Stimulated activated CD4-positive, alpha-beta T cell treated with anti-CD3 and anti-CD28 coated beads, TNF-alpha, amount 100 ng/mL, for 48 hours (primary cell): ENCODE data around the gene LNPEP.
"Not testable (repeated sequence)": the region's sequence is repeated elsewhere in the genome, so short reads cannot be mapped to it uniquely, and the experiment has no call there.

Experiments used
- DNase-seq, 3 donors: peaks; one replicate each; pipeline ENCODE4 v3.0.0-alpha.2; 2020; ENCODE audit warnings: low read depth in 3 of 3

LNPEP gene

GRCh38 chr5:96930058-96930457, 5.8 kb upstream of the LNPEP start:
- DNase-seq: no peak

- no peak for DNase-seq
Measured at GRCh38 chr5:96930589-96930988, 5.3 kb upstream of the LNPEP start.

- DNase-seq: not testable (repeated sequence)
Measured at GRCh38 chr5:96931037-96931436, 4.8 kb upstream of the LNPEP start.

- DNase-seq: no peak
Measured at GRCh38 chr5:96931605-96932004, 4.3 kb upstream of the LNPEP start.

- DNase-seq: no peak
Measured at GRCh38 chr5:96932026-96932425, 3.9 kb upstream of the LNPEP start.

- no peak for DNase-seq
Measured at GRCh38 chr5:96933764-96934707, 1.8 kb upstream of the LNPEP start.

- DNase-seq: peak; percentile 87 to 90 (median 87)
Measured at GRCh38 chr5:96934708-96935558, 947 bp upstream of the LNPEP start.

- peak; percentile 17 to 38 (median 22) for DNase-seq
Measured at GRCh38 chr5:96936431-96937320, 796 bp downstream of the LNPEP start.

GRCh38 chr5:96940586-96940985, 4.7 kb downstream of the LNPEP start:
- no peak for DNase-seq

- DNase-seq: no peak
Measured at GRCh38 chr5:96941140-96941539, 5.3 kb downstream of the LNPEP start.

- no peak for DNase-seq
Measured at GRCh38 chr5:96942078-96942477, 6.2 kb downstream of the LNPEP start.

- no peak for DNase-seq
Measured at GRCh38 chr5:96942911-96943310, 7.0 kb downstream of the LNPEP start.

GRCh38 chr5:96943799-96944198, 7.9 kb downstream of the LNPEP start:
- no peak for DNase-seq

GRCh38 chr5:96945144-96945897, 9.4 kb downstream of the LNPEP start:
- no peak for DNase-seq

GRCh38 chr5:96946381-96946780, 10.5 kb downstream of the LNPEP start:
- no peak for DNase-seq

- no peak for DNase-seq
Measured at GRCh38 chr5:96952118-96952750, 16.4 kb downstream of the LNPEP start.

- DNase-seq: no peak
Measured at GRCh38 chr5:96952974-96953730, 17.3 kb downstream of the LNPEP start.

GRCh38 chr5:96957254-96958049, 21.6 kb downstream of the LNPEP start:
- DNase-seq: peak; percentile 16 to 23 (median 23)

- DNase-seq: no peak
Measured at GRCh38 chr5:96958977-96959376, 23.1 kb downstream of the LNPEP start.
